Panc1 (cell line): ENCODE data around the gene S100A7.

ENCODE experiments used
- CTCF ChIP-seq: fragments of 450-650 bp; IDR thresholded peaks from 2 replicates; pipeline ENCODE4 v1.5.1; 2017; ENCODE audit warnings: mild to moderate bottlenecking
- POLR2AphosphoS5 ChIP-seq: IDR thresholded peaks from 2 replicates; pipeline ENCODE4 v1.6.1; 2012; ENCODE audit warnings: mild to moderate bottlenecking, low read depth, low read length, moderate library complexity
- REST ChIP-seq, 2 experiments: IDR thresholded peaks; 2 replicates each; pipeline ENCODE4 v1.6.1; 2011 to 2012; ENCODE audit warnings: low read depth in 2 of 2, control low read depth in 1 of 2, low read length in 1 of 2, mild to moderate bottlenecking in 1 of 2, moderate library complexity in 1 of 2; ENCODE audit not compliant: insufficient read depth in 1 of 2
- SIN3A ChIP-seq: IDR thresholded peaks from 2 replicates; pipeline ENCODE4 v1.6.1; 2012; ENCODE audit warnings: low read depth, mild to moderate bottlenecking, low read length, moderate library complexity, borderline replicate concordance; ENCODE audit not compliant: insufficient read depth
- TCF7L2 ChIP-seq: IDR thresholded peaks from 2 replicates; pipeline ENCODE4 v1.6.1; 2011; ENCODE audit warnings: mild to moderate bottlenecking, low read depth, low read length, inconsistent platforms

GRCh38 chr1:153447498-153448170 is 12.8 kb downstream of the S100A7 start:
- no peak for TF ChIP-seq REST (IDR thresholded peaks at IDR 0.05; ENCODE audit: insufficient read depth in 1 of 2, low read depth in 2 of 2, low read length in 1 of 2)
- no peak for TF ChIP-seq CTCF
- no peak for TF ChIP-seq POLR2AphosphoS5
- no peak for TF ChIP-seq SIN3A
- no peak for TF ChIP-seq TCF7L2
